WERI-Rb-1 (cell line): ENCODE data around the gene NUDT5.

Experiments
- DNase-seq: peaks from one replicate; pipeline ENCODE4 v3.0.0-alpha.2; 2020
- H3K27ac ChIP-seq: fragments of 250-450 bp; sonication (Bioruptor Pico); 2 replicates; pipeline ENCODE4 v1.5.1; 2020; ENCODE audit warnings: mild to moderate bottlenecking, moderate library complexity
- H3K27me3 ChIP-seq: fragments of 250-450 bp; sonication (Bioruptor Pico); 2 replicates; pipeline ENCODE4 v1.5.1; 2021; ENCODE audit warnings: mild to moderate bottlenecking, low read depth, moderate library complexity; ENCODE audit not compliant: insufficient read depth, severe bottlenecking
- H3K36me3 ChIP-seq: fragments of 250-450 bp; sonication (Bioruptor Pico); 2 replicates; pipeline ENCODE4 v1.5.1; 2020; ENCODE audit warnings: mild to moderate bottlenecking, moderate library complexity
- H3K4me3 ChIP-seq: 2 replicates; pipeline ENCODE4 v1.5.1; 2011; ENCODE audit warnings: low read depth, mild to moderate bottlenecking, control low read depth, low read length
- H3K9me3 ChIP-seq: fragments of 250-450 bp; sonication (Bioruptor Pico); 2 replicates; pipeline ENCODE4 v1.5.1; 2021; ENCODE audit warnings: mild to moderate bottlenecking, moderate library complexity; ENCODE audit not compliant: severe bottlenecking
- CTCF ChIP-seq: IDR thresholded peaks from 2 replicates; pipeline ENCODE4 v1.5.1; 2011; ENCODE audit warnings: low read depth, mild to moderate bottlenecking, control low read depth, inconsistent platforms, low read length

Gene NUDT5

GRCh38 chr10:12191715-12192114, 4.0 kb downstream of the NUDT5 start:
- DNase-seq = no peak
- H3K27ac ChIP-seq = no peak overlapping the region
- TF ChIP-seq CTCF = no peak

GRCh38 chr10:12189426-12189825, 6.3 kb downstream of the NUDT5 start:
- no peak for TF ChIP-seq CTCF
- Histone ChIP-seq H3K4me3 (no peak overlapping the region), H3K27ac (no peak overlapping the region), H3K9me3 (no peaks in the 10 kb centered on the region), H3K36me3 (peaks cover 2% of the 10 kb centered on the region; the same call in 1 of the 2 replicates), H3K27me3 (no peaks in the 10 kb centered on the region)
- no peak for DNase-seq

More at GRCh38 chr10:12191715-12192114, 4.0 kb downstream of the NUDT5 start:
- Histone ChIP-seq H3K36me3 (no peaks in the 10 kb centered on the region), H3K9me3 (no peaks in the 10 kb centered on the region), H3K27me3 (no peaks in the 10 kb centered on the region), H3K4me3 (no peak overlapping the region)

GRCh38 chr10:12188656-12189055, 7.0 kb downstream of the NUDT5 start:
- Histone ChIP-seq H3K4me3 (no peak overlapping the region), H3K9me3 (no peaks in the 10 kb centered on the region), H3K27ac (no peak overlapping the region), H3K27me3 (no peaks in the 10 kb centered on the region), H3K36me3 (peaks cover 2% of the 10 kb centered on the region; the same call in 1 of the 2 replicates)
- no peak for DNase-seq
- TF ChIP-seq CTCF = no peak

- no peak for DNase-seq
- Histone ChIP-seq H3K9me3 (no peaks in the 10 kb centered on the region), H3K4me3 (no peak overlapping the region), H3K27me3 (no peaks in the 10 kb centered on the region), H3K27ac (no peak overlapping the region), H3K36me3 (peaks cover 2% of the 10 kb centered on the region; the same call in 1 of the 2 replicates)
- TF ChIP-seq CTCF = no peak
Measured at GRCh38 chr10:12187321-12187905, 8.3 kb downstream of the NUDT5 start.

- DNase-seq = no peak
- H3K27me3 ChIP-seq = no peaks in the 10 kb centered on the region
- no peak overlapping the region for H3K27ac ChIP-seq
- no peak for TF ChIP-seq CTCF
- H3K36me3 ChIP-seq = peaks cover 2% of the 10 kb centered on the region; the same call in 1 of the 2 replicates
- no peaks in the 10 kb centered on the region for H3K9me3 ChIP-seq
- H3K4me3 ChIP-seq = no peak overlapping the region
Measured at GRCh38 chr10:12186323-12186722, 9.4 kb downstream of the NUDT5 start.

GRCh38 chr10:12184165-12184564, 11.5 kb downstream of the NUDT5 start:
- Histone ChIP-seq H3K9me3 (no peaks in the 10 kb centered on the region), H3K27ac (no peak overlapping the region), H3K27me3 (no peaks in the 10 kb centered on the region), H3K36me3 (peaks cover 2% of the 10 kb centered on the region; the same call in 1 of the 2 replicates), H3K4me3 (no peak overlapping the region)
- TF ChIP-seq CTCF = no peak
- no peak for DNase-seq
